Astrocyte of the spinal cord (primary cell): ENCODE results near the gene TLL2.

Source experiments
- DNase-seq: peaks from one replicate; pipeline ENCODE4 v3.0.0; 2011; ENCODE audit warnings: low read depth, low spot score
- H3K4me3 ChIP-seq: 2 replicates; pipeline ENCODE4 v1.5.1; 2011; ENCODE audit warnings: low read depth, mild to moderate bottlenecking, low read length, moderate library complexity
- CTCF ChIP-seq: IDR thresholded peaks from 2 replicates; pipeline ENCODE4 v1.5.1; 2012; ENCODE audit warnings: low read depth, mild to moderate bottlenecking, low read length, inconsistent platforms
- in situ Hi-C: cut with HindIII; loops from 2 replicates; pipeline ENCODE4 v1.10.0; 2017; ENCODE audit warnings: low sequenced_read_pairs

TLL2 gene

GRCh38 chr10:96413151-96413787 lies 100.5 kb downstream of the TLL2 start:
- in situ Hi-C loops = no loop called here
- DNase-seq = no peak
- H3K4me3 ChIP-seq = no peak overlapping the region
- peak; percentile 10 for TF ChIP-seq CTCF

GRCh38 chr10:96411716-96412320 lies 101.9 kb downstream of the TLL2 start:
- no peak overlapping the region for H3K4me3 ChIP-seq
- DNase-seq = no peak
- TF ChIP-seq CTCF = no peak
- in situ Hi-C loops = no loop called here

GRCh38 chr10:96410296-96410695 lies 103.4 kb downstream of the TLL2 start:
- TF ChIP-seq CTCF = no peak
- no peak overlapping the region for H3K4me3 ChIP-seq
- in situ Hi-C loops = no loop called here
- no peak for DNase-seq

GRCh38 chr10:96408201-96408600 lies 105.5 kb downstream of the TLL2 start:
- no peak for TF ChIP-seq CTCF
- in situ Hi-C loops = no loop called here
- no peak for DNase-seq

GRCh38 chr10:96407560-96408069 lies 106.1 kb downstream of the TLL2 start:
- TF ChIP-seq CTCF = no peak
- DNase-seq = no peak
- in situ Hi-C loops = no loop called here
- no peak overlapping the region for H3K4me3 ChIP-seq

More at GRCh38 chr10:96408201-96408600, 105.5 kb downstream of the TLL2 start:
- no peak overlapping the region for H3K4me3 ChIP-seq

GRCh38 chr10:96406091-96406490 lies 107.6 kb downstream of the TLL2 start:
- in situ Hi-C loops = no loop called here
- TF ChIP-seq CTCF = no peak
- no peak overlapping the region for H3K4me3 ChIP-seq
- no peak for DNase-seq
